HCT116 (cell line): ENCODE measurements around the gene KCTD1. TPM values are rescaled to one million over a fixed set of nuclear protein-coding genes. Genes with fewer than 3 reads are reported as not detected.

ENCODE experiments used
- ATAC-seq: fragments of 200-7000 bp; cut with Tn5 transposase; 2 replicates; pipeline ENCODE4 v1.9.1; 2020; ENCODE audit warnings: mild to moderate bottlenecking, moderate library complexity
- BruUV-seq: library from RNA; stranded (reverse); fragments of 400-500 nt; replicated peaks from 2 replicates; lab custom pipeline; 2021; lab: Mats Ljungman, UMichigan
- CTCF ChIA-PET: fragments of 300-600 bp; sonication (Branson Sonifier 250); formaldehyde crosslinking; loops from one replicate; lab custom pipeline; 2021; ENCODE audit warnings: antibody characterized with exemption; lab: Charles Lee
- POLR2A ChIA-PET: fragments of 300-600, 350-600 bp; sonication (Branson Sonifier 250); formaldehyde crosslinking; loops from one replicate; lab custom pipeline; 2021; ENCODE audit warnings: antibody characterized with exemption; lab: Charles Lee
- RAD21 ChIA-PET, 2 experiments: fragments of 300-600 bp; sonication (Branson Sonifier 250); formaldehyde crosslinking; loops; one replicate each; lab custom pipeline; 2023; ENCODE audit warnings: low total read pairs in 2 of 2; ENCODE audit not compliant: uncharacterized antibody in 2 of 2, unreplicated experiment in 2 of 2, low non-redundant PET in 1 of 2; lab: Charles Lee
- DNase-seq: peaks from one replicate; pipeline ENCODE4 v3.0.0-alpha.2; 2010; ENCODE audit warnings: low read depth, low spot score
- H2AFZ ChIP-seq: fragments of 200-600 bp; shearing (Covaris generic), sonication (generic); 2 replicates; pipeline ENCODE4 v1.6.1; 2017; ENCODE audit warnings: low read depth, mixed run types, mixed read lengths, antibody characterized with exemption, low read length; ENCODE audit not compliant: poor library complexity, severe bottlenecking
- H3K27ac ChIP-seq: 2 replicates; pipeline ENCODE4 v1.5.1; 2012; ENCODE audit warnings: low read depth, low read length
- H3K27me3 ChIP-seq: fragments of 200-600 bp; sonication (generic); 2 replicates; pipeline ENCODE4 v1.6.1; 2016; ENCODE audit warnings: mixed run types, low read length, mixed read lengths; ENCODE audit not compliant: insufficient read depth
- H3K36me3 ChIP-seq, 2 experiments: fragments of 200-500 bp in 1 of 2; fragments of 200-600 bp in 1 of 2; sonication (Bioruptor generic) in 1 of 2; sonication (generic) in 1 of 2; 2 replicates each; pipeline versions ENCODE4 v1.5.1 to v1.6.1; 2014 to 2016; ENCODE audit warnings: low read length in 2 of 2, inconsistent platforms in 1 of 2, mixed read lengths in 1 of 2, mixed run types in 1 of 2; ENCODE audit not compliant: insufficient read depth in 2 of 2, control insufficient read depth in 1 of 2
- H3K4me1 ChIP-seq, 2 experiments: fragments of 200-600 bp in 1 of 2; sonication (generic) in 1 of 2; 2 replicates each; pipeline versions ENCODE4 v1.5.1 to v1.6.1; 2012 to 2017; ENCODE audit warnings: low read length in 2 of 2, inconsistent platforms in 1 of 2, mild to moderate bottlenecking in 1 of 2, mixed read lengths in 1 of 2, mixed run types in 1 of 2, moderate library complexity in 1 of 2; ENCODE audit not compliant: insufficient read depth in 2 of 2, control insufficient read depth in 1 of 2
- H3K4me2 ChIP-seq: fragments of 200-600 bp; sonication (generic); 2 replicates; pipeline ENCODE4 v1.6.1; 2017; ENCODE audit warnings: mixed run types, low read length, mixed read lengths
- H3K4me3 ChIP-seq, 2 experiments: fragments of 200-600 bp in 1 of 2; sonication (generic) in 1 of 2; replicated peaks in 1 of 2; 2 replicates each; pipeline ENCODE4 v1.5.1; 2011 to 2016; ENCODE audit warnings: low read length in 2 of 2, control low read depth in 1 of 2, low read depth in 1 of 2, mild to moderate bottlenecking in 1 of 2, mixed read lengths in 1 of 2, mixed run types in 1 of 2
- H3K79me2 ChIP-seq: fragments of 200-600 bp; sonication (generic); 2 replicates; pipeline ENCODE4 v1.6.1; 2017; ENCODE audit warnings: mild to moderate bottlenecking, mixed run types, low read length, moderate library complexity, mixed read lengths; ENCODE audit not compliant: insufficient read depth
- H3K9ac ChIP-seq: fragments of 200-600 bp; sonication (generic); 2 replicates; pipeline ENCODE4 v1.6.1; 2016; ENCODE audit warnings: low read length, mixed read lengths
- H3K9me2 ChIP-seq: fragments of 200-600 bp; sonication (generic), shearing (Covaris generic); 2 replicates; pipeline ENCODE4 v1.6.1; 2017; ENCODE audit warnings: mixed run types, mild to moderate bottlenecking, moderate library complexity; ENCODE audit not compliant: insufficient read depth
- H3K9me3 ChIP-seq, 2 experiments: fragments of 200-500 bp in 1 of 2; fragments of 200-600 bp in 1 of 2; sonication (Bioruptor generic) in 1 of 2; sonication (generic) in 1 of 2; 2 replicates each; pipeline ENCODE4 v1.6.1; 2014 to 2017; ENCODE audit warnings: low read length in 2 of 2, mixed read lengths in 2 of 2, inconsistent platforms in 1 of 2, low read depth in 1 of 2, mild to moderate bottlenecking in 1 of 2, mixed run types in 1 of 2, moderate library complexity in 1 of 2; ENCODE audit not compliant: control insufficient read depth in 1 of 2, insufficient read depth in 1 of 2
- H4K20me1 ChIP-seq: fragments of 200-600 bp; sonication (generic), shearing (Covaris generic); 2 replicates; pipeline ENCODE4 v1.6.1; 2017; ENCODE audit warnings: mixed run types, mild to moderate bottlenecking, moderate library complexity; ENCODE audit not compliant: insufficient read depth
- CBX3 ChIP-seq: IDR thresholded peaks from 2 replicates; pipeline ENCODE4 v1.6.1; 2012; ENCODE audit warnings: low read depth
- CTCF ChIP-seq, 3 experiments: fragments of 200-600 bp in 1 of 3; sonication (generic) in 1 of 3; IDR thresholded peaks in 2 of 3; conservative IDR thresholded peaks in 1 of 3; 2 replicates each; pipeline ENCODE4 v1.5.1; 2012 to 2017; ENCODE audit warnings: low read depth in 2 of 3, low read length in 2 of 3, antibody characterized with exemption in 1 of 3, borderline replicate concordance in 1 of 3, control low read depth in 1 of 3, mild to moderate bottlenecking in 1 of 3, mixed read lengths in 1 of 3, mixed run types in 1 of 3, moderate library complexity in 1 of 3; ENCODE audit not compliant: insufficient read depth in 1 of 3
- EZH2 ChIP-seq: fragments of 200-600 bp; sonication (generic); IDR thresholded peaks from 2 replicates; pipeline ENCODE4 v1.6.1; 2017; ENCODE audit warnings: antibody characterized with exemption, mixed run types
- EZH2phosphoT487 ChIP-seq: fragments of 200-600 bp; IDR thresholded peaks from 2 replicates; pipeline ENCODE4 v1.6.1; 2018; ENCODE audit warnings: antibody characterized with exemption, borderline replicate concordance
- MAX ChIP-seq: IDR thresholded peaks from 2 replicates; pipeline ENCODE4 v1.6.1; 2012
- SIN3A ChIP-seq: IDR thresholded peaks from 2 replicates; pipeline ENCODE4 v1.6.1; 2012; ENCODE audit warnings: low read depth
- TCF7L2 ChIP-seq: IDR thresholded peaks from 2 replicates; pipeline ENCODE4 v1.7.0; 2011; ENCODE audit warnings: borderline replicate concordance, inconsistent platforms; ENCODE audit not compliant: insufficient read depth, insufficient read length; ENCODE audit errors: extremely low read depth
- intact Hi-C: fragments of 100-400 bp; cut with micrococcal nuclease; formaldehyde crosslinking; loops from 2 replicates; pipeline ENCODE4 v1.10.0; 2022
- total RNA-seq: library from RNA; stranded (reverse); gene quantifications from one replicate; pipeline ENCODE4 v1.2.1, GENCODE V29; 2021; ENCODE audit not compliant: unreplicated experiment
- TF ChIP-seq, protein P1 (sequence below): IDR thresholded peaks from 2 replicates; pipeline ENCODE4 v1.6.1; 2012
- TF ChIP-seq, protein P2 (sequence below): IDR thresholded peaks from 2 replicates; pipeline ENCODE4 v1.6.1; 2012; ENCODE audit warnings: low read depth

Gene KCTD1
- total RNA-seq, 1 experiment from 2014 or later: 16.8 TPM

DNA sequence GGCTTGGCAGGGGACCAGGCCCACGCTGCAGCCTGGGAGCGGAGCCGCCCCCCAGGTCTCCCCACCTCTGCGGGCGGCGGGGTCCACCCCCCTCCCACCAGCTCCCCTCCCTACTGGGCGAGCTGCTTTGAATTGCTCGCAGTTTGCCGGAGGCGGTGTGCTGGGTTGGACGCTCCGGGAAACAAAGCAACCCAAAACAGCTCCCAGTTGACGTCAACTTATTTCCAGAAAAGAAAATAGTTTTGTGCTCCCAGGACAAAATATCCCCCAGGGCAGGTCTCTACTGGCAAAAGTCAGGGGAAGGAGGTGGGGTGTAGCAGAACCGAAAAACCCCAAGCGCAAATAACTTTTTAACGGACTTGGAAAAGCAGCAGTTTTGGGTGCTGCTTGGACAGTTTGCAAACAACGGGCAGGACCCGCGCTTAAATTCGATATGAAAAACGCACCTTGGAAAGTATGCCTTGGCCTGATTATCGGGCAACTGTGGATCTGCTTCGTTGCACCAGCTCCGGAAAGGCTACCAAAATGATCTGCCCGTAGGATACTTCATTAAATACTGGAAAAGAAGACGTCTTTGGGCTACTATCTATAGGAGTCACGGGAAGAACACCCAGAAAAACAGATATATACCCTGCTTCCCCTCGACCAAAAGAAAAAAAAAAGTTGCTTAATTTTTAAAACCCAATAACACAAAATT lies 2.8 kb upstream of the KCTD1 start (continued):
- TF ChIP-seq CTCF (IDR thresholded peaks at IDR 0.05 in 2 of 3, conservative IDR thresholded peaks at IDR 0.05 in 1 of 3; ENCODE audit: borderline replicate concordance in 1 of 3, insufficient read depth in 1 of 3, low read depth in 2 of 3, low read length in 2 of 3) (no peak), EZH2 (no peak), MAX (no peak)
- TF ChIP-seq, protein P1, sequence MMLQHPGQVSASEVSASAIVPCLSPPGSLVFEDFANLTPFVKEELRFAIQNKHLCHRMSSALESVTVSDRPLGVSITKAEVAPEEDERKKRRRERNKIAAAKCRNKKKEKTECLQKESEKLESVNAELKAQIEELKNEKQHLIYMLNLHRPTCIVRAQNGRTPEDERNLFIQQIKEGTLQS: no peak
- TF ChIP-seq, all 23 proteins: peak for 0

- ChIA-PET CTCF (interaction anchor here (1.1 to 1.6 kb wide), 2 partner anchors 72 to 166 kb away, joined by 5 to 6 read pairs; no protein-coding TSS in a partner anchor), RAD21 (interaction anchor here (0.6 to 0.7 kb wide), 2 partner anchors 13 to 21 kb away, joined by 3 read pairs; no protein-coding TSS in a partner anchor), POLR2A (interaction anchor here (0.8 to 2.2 kb wide), 3 partner anchors 11 to 68 kb away, joined by 3 to 18 read pairs (median 7); no protein-coding TSS in a partner anchor)
- no peak overlapping the region for H2AFZ ChIP-seq
- intact Hi-C loops: loop anchor here (5.0 kb wide), 2 partner anchors 67 to 122 kb away; no protein-coding TSS in a partner anchor
- H3K9me3 ChIP-seq: no peaks in the 10 kb centered on the region
- no peaks in the 10 kb centered on the region for H3K9me2 ChIP-seq
- H3K4me1 ChIP-seq: peaks cover 8 to 11% of the 10 kb centered on the region in 2 experiments; a peak in 3 of 4 replicates
- peak overlapping the region; percentile 68 to 73 for H3K4me3 ChIP-seq
- peak overlapping the region; percentile 88 for H3K27ac ChIP-seq
- peak; percentile 53 for DNase-seq
- H3K27me3 ChIP-seq: no peaks in the 10 kb centered on the region
- H3K36me3 ChIP-seq: no peaks in the 10 kb centered on the region
- ATAC-seq: peak; percentile 82
- peak overlapping the region; percentile 98 for H3K4me2 ChIP-seq
- peaks cover 25% of the 10 kb centered on the region for H3K79me2 ChIP-seq
- BruUV-seq: no TSS peak
- peak overlapping the region; percentile 76 for H3K9ac ChIP-seq
- no peaks in the 10 kb centered on the region for H4K20me1 ChIP-seq
- TF ChIP-seq, protein P1: no peak
- TF ChIP-seq SIN3A (peak; percentile 74; the same call in 1 of the 2 replicates), MAX (peak; percentile 35; the same call in 1 of the 2 replicates), EZH2phosphoT487 (no peak), TCF7L2 (no peak), EZH2 (no peak), CBX3 (no peak), CTCF (IDR thresholded peaks at IDR 0.05 in 2 of 3, conservative IDR thresholded peaks at IDR 0.05 in 1 of 3; ENCODE audit: borderline replicate concordance in 1 of 3, insufficient read depth in 1 of 3, low read depth in 2 of 3, low read length in 2 of 3) (no peak)
- TF ChIP-seq, protein P2, sequence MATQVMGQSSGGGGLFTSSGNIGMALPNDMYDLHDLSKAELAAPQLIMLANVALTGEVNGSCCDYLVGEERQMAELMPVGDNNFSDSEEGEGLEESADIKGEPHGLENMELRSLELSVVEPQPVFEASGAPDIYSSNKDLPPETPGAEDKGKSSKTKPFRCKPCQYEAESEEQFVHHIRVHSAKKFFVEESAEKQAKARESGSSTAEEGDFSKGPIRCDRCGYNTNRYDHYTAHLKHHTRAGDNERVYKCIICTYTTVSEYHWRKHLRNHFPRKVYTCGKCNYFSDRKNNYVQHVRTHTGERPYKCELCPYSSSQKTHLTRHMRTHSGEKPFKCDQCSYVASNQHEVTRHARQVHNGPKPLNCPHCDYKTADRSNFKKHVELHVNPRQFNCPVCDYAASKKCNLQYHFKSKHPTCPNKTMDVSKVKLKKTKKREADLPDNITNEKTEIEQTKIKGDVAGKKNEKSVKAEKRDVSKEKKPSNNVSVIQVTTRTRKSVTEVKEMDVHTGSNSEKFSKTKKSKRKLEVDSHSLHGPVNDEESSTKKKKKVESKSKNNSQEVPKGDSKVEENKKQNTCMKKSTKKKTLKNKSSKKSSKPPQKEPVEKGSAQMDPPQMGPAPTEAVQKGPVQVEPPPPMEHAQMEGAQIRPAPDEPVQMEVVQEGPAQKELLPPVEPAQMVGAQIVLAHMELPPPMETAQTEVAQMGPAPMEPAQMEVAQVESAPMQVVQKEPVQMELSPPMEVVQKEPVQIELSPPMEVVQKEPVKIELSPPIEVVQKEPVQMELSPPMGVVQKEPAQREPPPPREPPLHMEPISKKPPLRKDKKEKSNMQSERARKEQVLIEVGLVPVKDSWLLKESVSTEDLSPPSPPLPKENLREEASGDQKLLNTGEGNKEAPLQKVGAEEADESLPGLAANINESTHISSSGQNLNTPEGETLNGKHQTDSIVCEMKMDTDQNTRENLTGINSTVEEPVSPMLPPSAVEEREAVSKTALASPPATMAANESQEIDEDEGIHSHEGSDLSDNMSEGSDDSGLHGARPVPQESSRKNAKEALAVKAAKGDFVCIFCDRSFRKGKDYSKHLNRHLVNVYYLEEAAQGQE: no peak
These were observed 1.1 kb upstream of the KCTD1 start for GRCh38 chr18:26549263-26550094.
